ENCODE results near the gene CREBL2. TPM values are rescaled to one million over a fixed set of nuclear protein-coding genes. Genes with fewer than 3 reads are reported as not detected.

Gene CREBL2
- total RNA-seq, 1 donor from 2014 or later, result 31.9 TPM

DNA sequence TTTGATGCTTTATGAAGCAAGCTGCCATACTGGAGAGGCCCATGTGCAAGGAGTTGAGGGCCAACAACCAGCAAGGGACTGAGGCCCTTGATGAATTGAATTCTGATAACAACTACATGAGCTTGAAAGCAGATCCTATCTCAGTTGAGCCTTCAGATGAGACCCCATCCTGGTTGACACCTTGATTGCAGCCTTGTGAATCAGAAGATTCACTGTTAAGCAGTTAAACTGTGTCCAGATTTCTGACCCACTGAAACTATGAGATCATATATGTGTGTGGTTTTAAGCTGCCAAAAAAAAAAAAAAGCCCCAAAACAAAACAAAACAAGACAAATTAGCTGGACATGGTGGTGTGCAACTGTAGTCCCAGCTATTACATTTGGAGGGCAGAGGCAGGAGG lies 42.2 kb downstream of the CREBL2 start:
- peaks cover 15% of the 10 kb centered on the region for H3K4me1 Mint-ChIP-seq (ENCODE audit: low read depth, unreplicated experiment)
- H3K27me3 Mint-ChIP-seq (ENCODE audit: unreplicated experiment), result no peaks in the 10 kb centered on the region
- H3K4me3 Mint-ChIP-seq (ENCODE audit: unreplicated experiment), result no peak overlapping the region
- H3K27ac Mint-ChIP-seq (ENCODE audit: unreplicated experiment), result no peak overlapping the region
- H3K36me3 Mint-ChIP-seq (ENCODE audit: unreplicated experiment), result peaks cover 9% of the 10 kb centered on the region
- H3K9me3 Mint-ChIP-seq (ENCODE audit: unreplicated experiment), result no peaks in the 10 kb centered on the region
- DNase-seq, result no peak
- no peak for TF ChIP-seq CTCF (IDR thresholded peaks at IDR 0.05; ENCODE audit: partially characterized antibody, unreplicated experiment)

DNA sequence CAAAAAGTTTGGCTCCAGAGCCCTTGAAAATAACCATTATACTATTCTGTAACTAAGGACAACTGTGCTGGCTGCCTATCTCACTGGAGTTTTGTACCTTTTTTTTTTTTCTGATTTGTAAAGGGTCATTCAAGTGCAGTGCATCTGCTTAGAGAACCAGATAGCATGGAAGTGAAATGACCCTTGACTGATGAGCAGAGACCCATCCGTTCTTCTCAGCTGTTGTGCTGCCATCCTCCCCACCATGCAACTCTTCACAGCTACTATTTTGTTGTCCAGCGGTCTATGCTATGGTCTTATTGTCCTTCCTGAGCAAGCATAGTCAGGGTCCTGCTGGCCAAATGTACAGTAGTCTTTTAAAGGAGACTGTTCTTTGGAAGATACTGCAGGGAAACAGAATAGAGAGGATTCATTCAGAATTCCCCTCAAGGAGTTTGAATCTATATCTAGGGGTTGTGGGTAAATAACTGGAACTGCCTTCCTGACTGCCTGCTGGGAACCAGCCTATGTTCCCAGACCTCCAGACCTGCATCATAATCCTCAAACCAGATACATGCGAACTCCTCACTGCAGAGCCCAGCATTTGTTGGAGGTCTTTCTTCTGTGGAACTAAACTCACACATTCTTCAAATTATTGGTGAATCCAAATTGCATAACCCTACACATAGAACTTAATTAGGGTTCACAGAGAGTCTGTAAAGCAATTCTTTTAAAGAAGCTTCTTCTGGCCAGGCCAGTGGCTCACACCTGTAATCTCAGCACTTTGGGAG lies 43.2 kb downstream of the CREBL2 start:
- DNase-seq, result no peak
- TF ChIP-seq CTCF (IDR thresholded peaks at IDR 0.05; ENCODE audit: partially characterized antibody, unreplicated experiment), result no peak
- no peaks in the 10 kb centered on the region for H3K9me3 Mint-ChIP-seq (ENCODE audit: unreplicated experiment)
- no peaks in the 10 kb centered on the region for H3K36me3 Mint-ChIP-seq (ENCODE audit: unreplicated experiment)
- H3K27ac Mint-ChIP-seq (ENCODE audit: unreplicated experiment), result no peak overlapping the region
- H3K27me3 Mint-ChIP-seq (ENCODE audit: unreplicated experiment), result no peaks in the 10 kb centered on the region
- peaks cover 15% of the 10 kb centered on the region for H3K4me1 Mint-ChIP-seq (ENCODE audit: low read depth, unreplicated experiment)
- no peak overlapping the region for H3K4me3 Mint-ChIP-seq (ENCODE audit: unreplicated experiment)

DNA sequence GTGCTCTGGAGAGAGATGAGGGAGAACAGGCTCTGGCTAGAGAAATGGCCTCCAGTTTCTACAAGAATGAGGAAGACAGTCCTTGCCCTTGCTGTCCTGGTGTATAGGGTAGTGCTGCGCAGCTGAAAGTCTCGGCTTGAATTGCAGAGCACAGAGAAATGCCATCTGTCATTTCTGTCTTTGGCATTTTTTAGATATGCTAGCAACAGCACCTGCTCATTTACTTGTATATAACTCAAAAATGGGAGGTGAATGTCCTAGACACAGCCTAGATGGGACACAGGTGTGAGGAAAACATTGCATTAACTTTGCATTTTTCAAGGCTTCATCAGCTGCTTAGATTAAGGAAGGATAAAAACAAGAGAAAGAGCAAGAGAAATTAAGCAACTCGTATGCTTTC lies 48.5 kb downstream of the CREBL2 start:
- H3K9me3 Mint-ChIP-seq (ENCODE audit: unreplicated experiment), result no peaks in the 10 kb centered on the region
- H3K4me3 Mint-ChIP-seq (ENCODE audit: unreplicated experiment), result no peak overlapping the region
- H3K4me1 Mint-ChIP-seq (ENCODE audit: low read depth, unreplicated experiment), result peaks cover 19% of the 10 kb centered on the region
- no peak overlapping the region for H3K27ac Mint-ChIP-seq (ENCODE audit: unreplicated experiment)
- TF ChIP-seq CTCF (IDR thresholded peaks at IDR 0.05; ENCODE audit: partially characterized antibody, unreplicated experiment), result no peak
- H3K36me3 Mint-ChIP-seq (ENCODE audit: unreplicated experiment), result no peaks in the 10 kb centered on the region
- H3K27me3 Mint-ChIP-seq (ENCODE audit: unreplicated experiment), result peaks cover 2% of the 10 kb centered on the region
- DNase-seq, result no peak

- H3K36me3 Mint-ChIP-seq (ENCODE audit: unreplicated experiment), result no peaks in the 10 kb centered on the region
- peaks cover 2% of the 10 kb centered on the region for H3K27me3 Mint-ChIP-seq (ENCODE audit: unreplicated experiment)
- no peaks in the 10 kb centered on the region for H3K9me3 Mint-ChIP-seq (ENCODE audit: unreplicated experiment)
- TF ChIP-seq CTCF (IDR thresholded peaks at IDR 0.05; ENCODE audit: partially characterized antibody, unreplicated experiment), result no peak
- peak overlapping the region; percentile 43 for H3K27ac Mint-ChIP-seq (ENCODE audit: unreplicated experiment)
- peaks cover 14% of the 10 kb centered on the region for H3K4me1 Mint-ChIP-seq (ENCODE audit: low read depth, unreplicated experiment)
- H3K4me3 Mint-ChIP-seq (ENCODE audit: unreplicated experiment), result no peak overlapping the region
- no peak for DNase-seq
Measured at GRCh38 chr12:12661086-12661856, 49.6 kb downstream of the CREBL2 start.

Data from glutamatergic neuron (in vitro differentiated cells).